HCT116 (cell line): ENCODE measurements around the gene LSMEM2. TPM values are rescaled to one million over a fixed set of nuclear protein-coding genes. Genes with fewer than 3 reads are reported as not detected.

Experiments
- ATAC-seq: fragments of 200-7000 bp; cut with Tn5 transposase; 2 replicates; pipeline ENCODE4 v1.9.1; 2020; ENCODE audit warnings: mild to moderate bottlenecking, moderate library complexity
- BruUV-seq: library from RNA; stranded (reverse); fragments of 400-500 nt; replicated peaks from 2 replicates; lab custom pipeline; 2021; lab: Mats Ljungman, UMichigan
- CTCF ChIA-PET: fragments of 300-600 bp; sonication (Branson Sonifier 250); formaldehyde crosslinking; loops from one replicate; lab custom pipeline; 2021; ENCODE audit warnings: antibody characterized with exemption; lab: Charles Lee
- POLR2A ChIA-PET: fragments of 300-600, 350-600 bp; sonication (Branson Sonifier 250); formaldehyde crosslinking; loops from one replicate; lab custom pipeline; 2021; ENCODE audit warnings: antibody characterized with exemption; lab: Charles Lee
- RAD21 ChIA-PET, 2 experiments: fragments of 300-600 bp; sonication (Branson Sonifier 250); formaldehyde crosslinking; loops; one replicate each; lab custom pipeline; 2023; ENCODE audit warnings: low total read pairs in 2 of 2; ENCODE audit not compliant: uncharacterized antibody in 2 of 2, unreplicated experiment in 2 of 2, low non-redundant PET in 1 of 2; lab: Charles Lee
- DNase-seq: peaks from one replicate; pipeline ENCODE4 v3.0.0-alpha.2; 2010; ENCODE audit warnings: low read depth, low spot score
- H2AFZ ChIP-seq: fragments of 200-600 bp; shearing (Covaris generic), sonication (generic); 2 replicates; pipeline ENCODE4 v1.6.1; 2017; ENCODE audit warnings: low read depth, mixed run types, mixed read lengths, antibody characterized with exemption, low read length; ENCODE audit not compliant: poor library complexity, severe bottlenecking
- H3K27ac ChIP-seq: 2 replicates; pipeline ENCODE4 v1.5.1; 2012; ENCODE audit warnings: low read depth, low read length
- H3K27me3 ChIP-seq: fragments of 200-600 bp; sonication (generic); 2 replicates; pipeline ENCODE4 v1.6.1; 2016; ENCODE audit warnings: mixed run types, low read length, mixed read lengths; ENCODE audit not compliant: insufficient read depth
- H3K36me3 ChIP-seq, 2 experiments: fragments of 200-500 bp in 1 of 2; fragments of 200-600 bp in 1 of 2; sonication (Bioruptor generic) in 1 of 2; sonication (generic) in 1 of 2; 2 replicates each; pipeline versions ENCODE4 v1.5.1 to v1.6.1; 2014 to 2016; ENCODE audit warnings: low read length in 2 of 2, inconsistent platforms in 1 of 2, mixed read lengths in 1 of 2, mixed run types in 1 of 2; ENCODE audit not compliant: insufficient read depth in 2 of 2, control insufficient read depth in 1 of 2
- H3K4me1 ChIP-seq, 2 experiments: fragments of 200-600 bp in 1 of 2; sonication (generic) in 1 of 2; 2 replicates each; pipeline versions ENCODE4 v1.5.1 to v1.6.1; 2012 to 2017; ENCODE audit warnings: low read length in 2 of 2, inconsistent platforms in 1 of 2, mild to moderate bottlenecking in 1 of 2, mixed read lengths in 1 of 2, mixed run types in 1 of 2, moderate library complexity in 1 of 2; ENCODE audit not compliant: insufficient read depth in 2 of 2, control insufficient read depth in 1 of 2
- H3K4me2 ChIP-seq: fragments of 200-600 bp; sonication (generic); 2 replicates; pipeline ENCODE4 v1.6.1; 2017; ENCODE audit warnings: mixed run types, low read length, mixed read lengths
- H3K4me3 ChIP-seq, 2 experiments: fragments of 200-600 bp in 1 of 2; sonication (generic) in 1 of 2; replicated peaks in 1 of 2; 2 replicates each; pipeline ENCODE4 v1.5.1; 2011 to 2016; ENCODE audit warnings: low read length in 2 of 2, control low read depth in 1 of 2, low read depth in 1 of 2, mild to moderate bottlenecking in 1 of 2, mixed read lengths in 1 of 2, mixed run types in 1 of 2
- H3K79me2 ChIP-seq: fragments of 200-600 bp; sonication (generic); 2 replicates; pipeline ENCODE4 v1.6.1; 2017; ENCODE audit warnings: mild to moderate bottlenecking, mixed run types, low read length, moderate library complexity, mixed read lengths; ENCODE audit not compliant: insufficient read depth
- H3K9ac ChIP-seq: fragments of 200-600 bp; sonication (generic); 2 replicates; pipeline ENCODE4 v1.6.1; 2016; ENCODE audit warnings: low read length, mixed read lengths
- H3K9me2 ChIP-seq: fragments of 200-600 bp; sonication (generic), shearing (Covaris generic); 2 replicates; pipeline ENCODE4 v1.6.1; 2017; ENCODE audit warnings: mixed run types, mild to moderate bottlenecking, moderate library complexity; ENCODE audit not compliant: insufficient read depth
- H3K9me3 ChIP-seq, 2 experiments: fragments of 200-500 bp in 1 of 2; fragments of 200-600 bp in 1 of 2; sonication (Bioruptor generic) in 1 of 2; sonication (generic) in 1 of 2; 2 replicates each; pipeline ENCODE4 v1.6.1; 2014 to 2017; ENCODE audit warnings: low read length in 2 of 2, mixed read lengths in 2 of 2, inconsistent platforms in 1 of 2, low read depth in 1 of 2, mild to moderate bottlenecking in 1 of 2, mixed run types in 1 of 2, moderate library complexity in 1 of 2; ENCODE audit not compliant: control insufficient read depth in 1 of 2, insufficient read depth in 1 of 2
- H4K20me1 ChIP-seq: fragments of 200-600 bp; sonication (generic), shearing (Covaris generic); 2 replicates; pipeline ENCODE4 v1.6.1; 2017; ENCODE audit warnings: mixed run types, mild to moderate bottlenecking, moderate library complexity; ENCODE audit not compliant: insufficient read depth
- ATF3 ChIP-seq: IDR thresholded peaks from 2 replicates; pipeline ENCODE4 v1.6.1; 2012
- CBX3 ChIP-seq: IDR thresholded peaks from 2 replicates; pipeline ENCODE4 v1.6.1; 2012; ENCODE audit warnings: low read depth
- EGR1 ChIP-seq: IDR thresholded peaks from 2 replicates; pipeline ENCODE4 v1.6.1; 2012; ENCODE audit warnings: low read depth
- EZH2 ChIP-seq: fragments of 200-600 bp; sonication (generic); IDR thresholded peaks from 2 replicates; pipeline ENCODE4 v1.6.1; 2017; ENCODE audit warnings: antibody characterized with exemption, mixed run types
- EZH2phosphoT487 ChIP-seq: fragments of 200-600 bp; IDR thresholded peaks from 2 replicates; pipeline ENCODE4 v1.6.1; 2018; ENCODE audit warnings: antibody characterized with exemption, borderline replicate concordance
- FOSL1 ChIP-seq: IDR thresholded peaks from 2 replicates; pipeline ENCODE4 v1.6.1; 2012; ENCODE audit warnings: low read depth
- JUND ChIP-seq: IDR thresholded peaks from 2 replicates; pipeline ENCODE4 v1.6.1; 2012
- MAX ChIP-seq: IDR thresholded peaks from 2 replicates; pipeline ENCODE4 v1.6.1; 2012
- POLR2A ChIP-seq: IDR thresholded peaks from 2 replicates; pipeline ENCODE4 v1.7.0; 2011; ENCODE audit warnings: borderline replicate concordance; ENCODE audit not compliant: insufficient read depth, insufficient read length; ENCODE audit errors: extremely low read depth
- POLR2AphosphoS5 ChIP-seq: IDR thresholded peaks from 2 replicates; pipeline ENCODE4 v1.6.1; 2011; ENCODE audit warnings: mild to moderate bottlenecking, low read depth, low read length, moderate library complexity
- RAD21 ChIP-seq: IDR thresholded peaks from 2 replicates; pipeline ENCODE4 v1.6.1; 2012; ENCODE audit warnings: low read depth, mild to moderate bottlenecking
- SP1 ChIP-seq: IDR thresholded peaks from 2 replicates; pipeline ENCODE4 v1.6.1; 2012; ENCODE audit warnings: low read depth
- SRF ChIP-seq: IDR thresholded peaks from 2 replicates; pipeline ENCODE4 v1.6.1; 2012; ENCODE audit warnings: low read depth
- YY1 ChIP-seq: IDR thresholded peaks from 2 replicates; pipeline ENCODE4 v1.6.1; 2011; ENCODE audit warnings: low read length, low read depth, moderate library complexity, mild to moderate bottlenecking; ENCODE audit not compliant: insufficient replicate concordance; ENCODE audit errors: extremely low read depth
- ZBTB33 ChIP-seq: IDR thresholded peaks from 2 replicates; pipeline ENCODE4 v1.6.1; 2011; ENCODE audit warnings: mild to moderate bottlenecking, low read length, moderate library complexity; ENCODE audit not compliant: insufficient replicate concordance; ENCODE audit errors: extremely low read depth
- ZFX ChIP-seq: fragments of 450-650 bp; IDR thresholded peaks from 2 replicates; pipeline ENCODE4 v1.6.1; 2017
- ZNF274 ChIP-seq: fragments of 200-500 bp; sonication (Bioruptor generic); IDR thresholded peaks from 2 replicates; pipeline ENCODE4 v1.6.1; 2014; ENCODE audit warnings: mild to moderate bottlenecking, low read depth, low read length, inconsistent platforms
- intact Hi-C: fragments of 100-400 bp; cut with micrococcal nuclease; formaldehyde crosslinking; loops from 2 replicates; pipeline ENCODE4 v1.10.0; 2022
- total RNA-seq: library from RNA; stranded (reverse); gene quantifications from one replicate; pipeline ENCODE4 v1.2.1, GENCODE V29; 2021; ENCODE audit not compliant: unreplicated experiment
- TF ChIP-seq, protein P1 (sequence below): IDR thresholded peaks from 2 replicates; pipeline ENCODE4 v1.6.1; 2012; ENCODE audit warnings: low read depth

LSMEM2 gene
- total RNA-seq, 1 experiment from 2014 or later, result not detected

GRCh38 chr3:50336452-50337174, 57.7 kb downstream of the LSMEM2 start:
- Histone ChIP-seq H4K20me1 (no peaks in the 10 kb centered on the region; the same call in 1 of the 2 replicates), H3K79me2 (peaks cover 77% of the 10 kb centered on the region), H3K4me2 (peak overlapping the region; percentile 95), H2AFZ (no peak overlapping the region), H3K36me3 (peaks cover 6 to 22% of the 10 kb centered on the region in 2 experiments; a peak in 3 of 4 replicates), H3K9ac (peak overlapping the region; percentile 98), H3K4me3 (peak overlapping the region; percentile 72 to 89), H3K27ac (peak overlapping the region; percentile 82), H3K4me1 (peaks cover 29 to 65% of the 10 kb centered on the region in 2 experiments), H3K9me2 (no peaks in the 10 kb centered on the region), H3K9me3 (no peaks in the 10 kb centered on the region), H3K27me3 (no peaks in the 10 kb centered on the region)
- DNase-seq (no peak), ATAC-seq (peak; percentile 39)
- no peak for TF ChIP-seq ZBTB33
- no peak for TF ChIP-seq SRF
- TF ChIP-seq CBX3, result no peak
- no peak for TF ChIP-seq POLR2AphosphoS5
- no peak for TF ChIP-seq ZNF274
- TF ChIP-seq JUND, result no peak
- no peak; the same call in 1 of the 2 replicates for TF ChIP-seq ZFX
- no peak for TF ChIP-seq RAD21
- no peak for TF ChIP-seq EZH2
- TF ChIP-seq, protein P1, sequence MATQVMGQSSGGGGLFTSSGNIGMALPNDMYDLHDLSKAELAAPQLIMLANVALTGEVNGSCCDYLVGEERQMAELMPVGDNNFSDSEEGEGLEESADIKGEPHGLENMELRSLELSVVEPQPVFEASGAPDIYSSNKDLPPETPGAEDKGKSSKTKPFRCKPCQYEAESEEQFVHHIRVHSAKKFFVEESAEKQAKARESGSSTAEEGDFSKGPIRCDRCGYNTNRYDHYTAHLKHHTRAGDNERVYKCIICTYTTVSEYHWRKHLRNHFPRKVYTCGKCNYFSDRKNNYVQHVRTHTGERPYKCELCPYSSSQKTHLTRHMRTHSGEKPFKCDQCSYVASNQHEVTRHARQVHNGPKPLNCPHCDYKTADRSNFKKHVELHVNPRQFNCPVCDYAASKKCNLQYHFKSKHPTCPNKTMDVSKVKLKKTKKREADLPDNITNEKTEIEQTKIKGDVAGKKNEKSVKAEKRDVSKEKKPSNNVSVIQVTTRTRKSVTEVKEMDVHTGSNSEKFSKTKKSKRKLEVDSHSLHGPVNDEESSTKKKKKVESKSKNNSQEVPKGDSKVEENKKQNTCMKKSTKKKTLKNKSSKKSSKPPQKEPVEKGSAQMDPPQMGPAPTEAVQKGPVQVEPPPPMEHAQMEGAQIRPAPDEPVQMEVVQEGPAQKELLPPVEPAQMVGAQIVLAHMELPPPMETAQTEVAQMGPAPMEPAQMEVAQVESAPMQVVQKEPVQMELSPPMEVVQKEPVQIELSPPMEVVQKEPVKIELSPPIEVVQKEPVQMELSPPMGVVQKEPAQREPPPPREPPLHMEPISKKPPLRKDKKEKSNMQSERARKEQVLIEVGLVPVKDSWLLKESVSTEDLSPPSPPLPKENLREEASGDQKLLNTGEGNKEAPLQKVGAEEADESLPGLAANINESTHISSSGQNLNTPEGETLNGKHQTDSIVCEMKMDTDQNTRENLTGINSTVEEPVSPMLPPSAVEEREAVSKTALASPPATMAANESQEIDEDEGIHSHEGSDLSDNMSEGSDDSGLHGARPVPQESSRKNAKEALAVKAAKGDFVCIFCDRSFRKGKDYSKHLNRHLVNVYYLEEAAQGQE, result no peak
- TF ChIP-seq FOSL1, result no peak
- no peak for TF ChIP-seq EZH2phosphoT487
- TF ChIP-seq YY1, result no peak
- no peak for TF ChIP-seq EGR1
- TF ChIP-seq POLR2A, result no peak
- no peak for TF ChIP-seq MAX
- no peak for TF ChIP-seq SP1
- no peak for TF ChIP-seq ATF3
- intact Hi-C loops, result no loop called here
- ChIA-PET CTCF (interaction anchor here (0.9 to 2.6 kb wide), 13 partner anchors 9 to 275 kb away, joined by 3 to 24 read pairs (median 7); partner anchors contain the start of genes CISH, CYB561D2, GNAI2 and NPRL2), RAD21 (interaction anchor here (0.9 to 1.6 kb wide), 4 partner anchors 8 to 277 kb away, joined by 3 to 5 read pairs (median 4); partner anchors contain the start of genes HYAL3 (in 1 of the 2), NAA80 (in 1 of the 2) and TUSC2 (in 1 of the 2)), POLR2A (interaction anchor here (0.6 to 3.1 kb wide), 13 partner anchors 9 to 275 kb away, joined by 3 to 25 read pairs (median 4); partner anchors contain the start of genes CISH, CYB561D2, GNAI2 and HYAL2)
- TSS peak; percentile 64 for BruUV-seq
